ENCODE data around the gene SLCO1B1.

SLCO1B1 gene

GRCh38 chr12:21155522-21156351 is 24.7 kb downstream of the SLCO1B1 start:
- H3K27ac ChIP-seq (replicated peaks), result no peak overlapping the region
- H3K27me3 ChIP-seq (ENCODE audit: insufficient read depth, poor library complexity, severe bottlenecking), result no peaks in the 10 kb centered on the region
- DNase-seq (ENCODE audit: low read depth in 1 of 2, low spot score in 1 of 2), result no peak
- TF ChIP-seq REST (IDR thresholded peaks at IDR 0.05; ENCODE audit: insufficient replicate concordance, low read depth) (no peak), SPI1 (IDR thresholded peaks at IDR 0.05; ENCODE audit: borderline replicate concordance, low read depth) (no peak), GABPA (IDR thresholded peaks at IDR 0.05; ENCODE audit: low read depth) (no peak), CTCF (IDR thresholded peaks at IDR 0.05; ENCODE audit: insufficient read depth, low read length) (no peak), POLR2AphosphoS5 (IDR thresholded peaks at IDR 0.05; ENCODE audit: low read depth) (no peak)
- H3K4me3 ChIP-seq (replicated peaks; ENCODE audit: insufficient read depth, low read length), result no peak overlapping the region

- no peak for TF ChIP-seq GABPA (IDR thresholded peaks at IDR 0.05; ENCODE audit: low read depth)
- TF ChIP-seq SPI1 (IDR thresholded peaks at IDR 0.05; ENCODE audit: borderline replicate concordance, low read depth), result no peak
- no peak for TF ChIP-seq CTCF (IDR thresholded peaks at IDR 0.05; ENCODE audit: insufficient read depth, low read length)
- no peak for TF ChIP-seq POLR2AphosphoS5 (IDR thresholded peaks at IDR 0.05; ENCODE audit: low read depth)
- H3K27me3 ChIP-seq (ENCODE audit: insufficient read depth, poor library complexity, severe bottlenecking), result no peaks in the 10 kb centered on the region
- no peak overlapping the region for H3K4me3 ChIP-seq (replicated peaks; ENCODE audit: insufficient read depth, low read length)
- no peak for DNase-seq (ENCODE audit: low read depth in 1 of 2, low spot score in 1 of 2)
- H3K27ac ChIP-seq (replicated peaks), result no peak overlapping the region
Measured at GRCh38 chr12:21165048-21165447, 34.1 kb downstream of the SLCO1B1 start.

- no peak overlapping the region for H3K27ac ChIP-seq (replicated peaks)
- DNase-seq (ENCODE audit: low read depth in 1 of 2, low spot score in 1 of 2), result peak; percentile 11 to 25
Measured at GRCh38 chr12:21169878-21170472, 39.0 kb downstream of the SLCO1B1 start.

More at GRCh38 chr12:21169878-21170472, 39.0 kb downstream of the SLCO1B1 start:
- TF ChIP-seq CTCF (IDR thresholded peaks at IDR 0.05; ENCODE audit: insufficient read depth, low read length) (peak; percentile 74), REST (IDR thresholded peaks at IDR 0.05; ENCODE audit: insufficient replicate concordance, low read depth) (no peak)
- no peaks in the 10 kb centered on the region for H3K27me3 ChIP-seq (ENCODE audit: insufficient read depth, poor library complexity, severe bottlenecking)
- H3K4me3 ChIP-seq (replicated peaks; ENCODE audit: insufficient read depth, low read length), result no peak overlapping the region

All from HL-60 (cell line).